Measurements from ENCODE around the gene GTF2H2.
"Not testable (repeated sequence)": the region's sequence is repeated elsewhere in the genome, so short reads cannot be mapped to it uniquely, and the experiment has no call there.

GRCh38 chr5:71006983-71007382 lies 60.5 kb downstream of the GTF2H2 start:
- not testable (repeated sequence) for TF ChIP-seq CTCF, POLR2A (IDR thresholded peaks at IDR 0.05)

Measured in uterus (tissue), 2 donors.